WTC11 (cell line): ENCODE data around the gene POLR2M. TPM values are rescaled to one million over a fixed set of nuclear protein-coding genes. Genes with fewer than 3 reads are reported as not detected.

Experiments
- ATAC-seq: fragments of 200-7000 bp; cut with Tn5 transposase; 2 replicates; pipeline ENCODE4 v1.10.0; 2021; ENCODE audit warnings: mild to moderate bottlenecking, moderate library complexity
- CTCF ChIA-PET: fragments of 300-600 bp; sonication (Branson Sonifier 250); formaldehyde crosslinking; loops from one replicate; lab custom pipeline; 2021; ENCODE audit warnings: antibody characterized with exemption; lab: Charles Lee
- POLR2A ChIA-PET: fragments of 350-600 bp; sonication (Branson Sonifier 250); formaldehyde crosslinking; loops from one replicate; lab custom pipeline; 2021; ENCODE audit warnings: antibody characterized with exemption; lab: Charles Lee
- DNase-seq: peaks from one replicate; pipeline ENCODE4 v3.0.0; 2021; ENCODE audit warnings: low spot score
- H3K27ac Mint-ChIP-seq: 2 replicates; pipeline ENCODE4 v1.8.0; 2021; ENCODE audit warnings: mixed read lengths
- H3K27me3 Mint-ChIP-seq: 2 replicates; pipeline ENCODE4 v1.8.0; 2021; ENCODE audit warnings: low read depth, mild to moderate bottlenecking, moderate library complexity, mixed read lengths
- H3K36me3 Mint-ChIP-seq: 2 replicates; pipeline ENCODE4 v1.8.0; 2021; ENCODE audit warnings: mixed read lengths
- H3K4me1 Mint-ChIP-seq: 2 replicates; pipeline ENCODE4 v1.8.0; 2022; ENCODE audit warnings: mixed read lengths
- H3K4me3 Mint-ChIP-seq: 2 replicates; pipeline ENCODE4 v1.8.0; 2021; ENCODE audit warnings: mild to moderate bottlenecking, moderate library complexity, mixed read lengths
- H3K9me3 Mint-ChIP-seq: 2 replicates; pipeline ENCODE4 v1.8.0; 2021; ENCODE audit warnings: mixed read lengths
- CDX4 ChIP-seq: fragments of 250-450 bp; sonication (Bioruptor Pico); IDR thresholded peaks from 2 replicates; pipeline ENCODE4 v1.9.0; 2021; ENCODE audit warnings: moderate library complexity, mild to moderate bottlenecking, inconsistent platforms, borderline replicate concordance
- CREB1 ChIP-seq: sonication (generic); formaldehyde crosslinking; IDR thresholded peaks from 2 replicates; pipeline ENCODE4 v1.8.0; 2023; ENCODE audit warnings: mild to moderate bottlenecking, missing genetic modification reagents
- EMX1 ChIP-seq: fragments of 250-450 bp; sonication (Bioruptor Pico); IDR thresholded peaks from 2 replicates; pipeline ENCODE4 v1.8.0; 2021; ENCODE audit warnings: mild to moderate bottlenecking
- FOXJ3 ChIP-seq: sonication (generic); formaldehyde crosslinking; IDR thresholded peaks from 2 replicates; pipeline ENCODE4 v1.9.0; 2021; ENCODE audit warnings: missing genetic modification reagents, mild to moderate bottlenecking, borderline replicate concordance
- GABPB1 ChIP-seq: sonication (generic); formaldehyde crosslinking; IDR thresholded peaks from 2 replicates; pipeline ENCODE4 v1.8.1; 2023; ENCODE audit warnings: mild to moderate bottlenecking, missing genetic modification reagents
- GRHL2 ChIP-seq: fragments of 250-450 bp; sonication (Bioruptor Pico); IDR thresholded peaks from 2 replicates; pipeline ENCODE4 v1.8.0; 2022; ENCODE audit warnings: mild to moderate bottlenecking, moderate library complexity; ENCODE audit not compliant: insufficient replicate concordance, severe bottlenecking
- IRF2 ChIP-seq: sonication (generic); formaldehyde crosslinking; IDR thresholded peaks from 2 replicates; pipeline ENCODE4 v1.8.0; 2022; ENCODE audit warnings: low read depth, missing genetic modification reagents, borderline replicate concordance
- MYBL2 ChIP-seq: sonication (generic); formaldehyde crosslinking; IDR thresholded peaks from 2 replicates; pipeline ENCODE4 v1.8.1; 2023; ENCODE audit warnings: mild to moderate bottlenecking, moderate library complexity, missing genetic modification reagents
- NFATC4 ChIP-seq: fragments of 250-450 bp; sonication (Bioruptor Pico); IDR thresholded peaks from 2 replicates; pipeline ENCODE4 v1.9.0; 2021; ENCODE audit warnings: mild to moderate bottlenecking
- NFE2L1 ChIP-seq: sonication (generic); formaldehyde crosslinking; IDR thresholded peaks from 2 replicates; pipeline ENCODE4 v1.8.1; 2023; ENCODE audit warnings: missing genetic modification reagents
- NR1H2 ChIP-seq: sonication (generic); formaldehyde crosslinking; IDR thresholded peaks from 2 replicates; pipeline ENCODE4 v1.9.0; 2021; ENCODE audit warnings: mild to moderate bottlenecking, moderate library complexity, missing genetic modification reagents
- OVOL2 ChIP-seq: fragments of 250-450 bp; sonication (Bioruptor Pico); IDR thresholded peaks from 2 replicates; pipeline ENCODE4 v1.9.0; 2021; ENCODE audit warnings: mild to moderate bottlenecking, borderline replicate concordance
- USF1 ChIP-seq: sonication (generic); formaldehyde crosslinking; IDR thresholded peaks from 2 replicates; pipeline ENCODE4 v1.8.0; 2022; ENCODE audit warnings: mild to moderate bottlenecking, missing genetic modification reagents
- USF2 ChIP-seq: sonication (generic); formaldehyde crosslinking; IDR thresholded peaks from 2 replicates; pipeline ENCODE4 v1.8.1; 2023; ENCODE audit warnings: mild to moderate bottlenecking, missing genetic modification reagents, moderate library complexity
- ZNF121 ChIP-seq: sonication (generic); formaldehyde crosslinking; IDR thresholded peaks from 2 replicates; pipeline ENCODE4 v1.8.0; 2023; ENCODE audit warnings: missing genetic modification reagents
- ZNF138 ChIP-seq: sonication (generic); formaldehyde crosslinking; conservative IDR thresholded peaks from 2 replicates; pipeline ENCODE4 v1.8.1; 2022; ENCODE audit warnings: mild to moderate bottlenecking, moderate library complexity, missing genetic modification reagents
- ZNF219 ChIP-seq: sonication (generic); formaldehyde crosslinking; IDR thresholded peaks from 2 replicates; pipeline ENCODE4 v1.8.0; 2023; ENCODE audit warnings: missing genetic modification reagents, mild to moderate bottlenecking, borderline replicate concordance
- ZNF532 ChIP-seq: fragments of 250-450 bp; sonication (Bioruptor Pico); IDR thresholded peaks from 2 replicates; pipeline ENCODE4 v1.9.0; 2021; ENCODE audit warnings: mild to moderate bottlenecking, borderline replicate concordance
- total RNA-seq: library from RNA; stranded (reverse); gene quantifications from 3 replicates; pipeline ENCODE4 v1.2.3, GENCODE V29; 2021
- TF ChIP-seq, protein P1 (sequence below): sonication (generic); formaldehyde crosslinking; IDR thresholded peaks from 2 replicates; pipeline ENCODE4 v1.8.0; 2022; ENCODE audit warnings: missing genetic modification reagents
- TF ChIP-seq, protein P2 (sequence below): sonication (generic); formaldehyde crosslinking; IDR thresholded peaks from 2 replicates; pipeline ENCODE4 v1.8.0; 2022; ENCODE audit warnings: mild to moderate bottlenecking, missing genetic modification reagents
- TF ChIP-seq, protein P3 (sequence below): sonication (generic); formaldehyde crosslinking; IDR thresholded peaks from 2 replicates; pipeline ENCODE4 v1.8.1; 2022; ENCODE audit warnings: low read depth, mild to moderate bottlenecking, moderate library complexity, missing genetic modification reagents, borderline replicate concordance

POLR2M gene
- total RNA-seq, 1 experiment from 2014 or later, result 84.4 TPM

- POLR2A ChIA-PET, result no interaction called here
- H3K4me1 Mint-ChIP-seq, result peaks cover 21% of the 10 kb centered on the region
- CTCF ChIA-PET, result interaction anchor here (1.0 to 5.6 kb wide), 2 partner anchors 16 to 336 kb away, joined by 3 to 72 read pairs; no protein-coding TSS in a partner anchor
- H3K27ac Mint-ChIP-seq, result no peak overlapping the region
- H3K27me3 Mint-ChIP-seq, result no peaks in the 10 kb centered on the region
- DNase-seq, result no peak
- peaks cover 6% of the 10 kb centered on the region for H3K9me3 Mint-ChIP-seq
- H3K36me3 Mint-ChIP-seq, result peaks cover 3% of the 10 kb centered on the region; the same call in 1 of the 2 replicates
- TF ChIP-seq NFE2L1 (CRISPR knock-in tag), result no peak
- TF ChIP-seq, protein P1, sequence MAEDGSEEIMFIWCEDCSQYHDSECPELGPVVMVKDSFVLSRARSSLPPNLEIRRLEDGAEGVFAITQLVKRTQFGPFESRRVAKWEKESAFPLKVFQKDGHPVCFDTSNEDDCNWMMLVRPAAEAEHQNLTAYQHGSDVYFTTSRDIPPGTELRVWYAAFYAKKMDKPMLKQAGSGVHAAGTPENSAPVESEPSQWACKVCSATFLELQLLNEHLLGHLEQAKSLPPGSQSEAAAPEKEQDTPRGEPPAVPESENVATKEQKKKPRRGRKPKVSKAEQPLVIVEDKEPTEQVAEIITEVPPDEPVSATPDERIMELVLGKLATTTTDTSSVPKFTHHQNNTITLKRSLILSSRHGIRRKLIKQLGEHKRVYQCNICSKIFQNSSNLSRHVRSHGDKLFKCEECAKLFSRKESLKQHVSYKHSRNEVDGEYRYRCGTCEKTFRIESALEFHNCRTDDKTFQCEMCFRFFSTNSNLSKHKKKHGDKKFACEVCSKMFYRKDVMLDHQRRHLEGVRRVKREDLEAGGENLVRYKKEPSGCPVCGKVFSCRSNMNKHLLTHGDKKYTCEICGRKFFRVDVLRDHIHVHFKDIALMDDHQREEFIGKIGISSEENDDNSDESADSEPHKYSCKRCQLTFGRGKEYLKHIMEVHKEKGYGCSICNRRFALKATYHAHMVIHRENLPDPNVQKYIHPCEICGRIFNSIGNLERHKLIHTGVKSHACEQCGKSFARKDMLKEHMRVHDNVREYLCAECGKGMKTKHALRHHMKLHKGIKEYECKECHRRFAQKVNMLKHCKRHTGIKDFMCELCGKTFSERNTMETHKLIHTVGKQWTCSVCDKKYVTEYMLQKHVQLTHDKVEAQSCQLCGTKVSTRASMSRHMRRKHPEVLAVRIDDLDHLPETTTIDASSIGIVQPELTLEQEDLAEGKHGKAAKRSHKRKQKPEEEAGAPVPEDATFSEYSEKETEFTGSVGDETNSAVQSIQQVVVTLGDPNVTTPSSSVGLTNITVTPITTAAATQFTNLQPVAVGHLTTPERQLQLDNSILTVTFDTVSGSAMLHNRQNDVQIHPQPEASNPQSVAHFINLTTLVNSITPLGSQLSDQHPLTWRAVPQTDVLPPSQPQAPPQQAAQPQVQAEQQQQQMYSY (CRISPR knock-in tag), result no peak
- TF ChIP-seq, protein P2, sequence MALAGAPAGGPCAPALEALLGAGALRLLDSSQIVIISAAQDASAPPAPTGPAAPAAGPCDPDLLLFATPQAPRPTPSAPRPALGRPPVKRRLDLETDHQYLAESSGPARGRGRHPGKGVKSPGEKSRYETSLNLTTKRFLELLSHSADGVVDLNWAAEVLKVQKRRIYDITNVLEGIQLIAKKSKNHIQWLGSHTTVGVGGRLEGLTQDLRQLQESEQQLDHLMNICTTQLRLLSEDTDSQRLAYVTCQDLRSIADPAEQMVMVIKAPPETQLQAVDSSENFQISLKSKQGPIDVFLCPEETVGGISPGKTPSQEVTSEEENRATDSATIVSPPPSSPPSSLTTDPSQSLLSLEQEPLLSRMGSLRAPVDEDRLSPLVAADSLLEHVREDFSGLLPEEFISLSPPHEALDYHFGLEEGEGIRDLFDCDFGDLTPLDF (CRISPR knock-in tag), result no peak
- TF ChIP-seq GABPB1 (CRISPR knock-in tag), result no peak
- no peak for TF ChIP-seq GRHL2 (CRISPR knock-in tag)
- TF ChIP-seq ZNF121 (CRISPR knock-in tag), result no peak
- TF ChIP-seq ZNF138 (CRISPR knock-in tag), result no peak
- no peak for TF ChIP-seq EMX1 (CRISPR knock-in tag)
- no peak for TF ChIP-seq USF2 (CRISPR knock-in tag)
- TF ChIP-seq CDX4, result no peak
- TF ChIP-seq, protein P3, sequence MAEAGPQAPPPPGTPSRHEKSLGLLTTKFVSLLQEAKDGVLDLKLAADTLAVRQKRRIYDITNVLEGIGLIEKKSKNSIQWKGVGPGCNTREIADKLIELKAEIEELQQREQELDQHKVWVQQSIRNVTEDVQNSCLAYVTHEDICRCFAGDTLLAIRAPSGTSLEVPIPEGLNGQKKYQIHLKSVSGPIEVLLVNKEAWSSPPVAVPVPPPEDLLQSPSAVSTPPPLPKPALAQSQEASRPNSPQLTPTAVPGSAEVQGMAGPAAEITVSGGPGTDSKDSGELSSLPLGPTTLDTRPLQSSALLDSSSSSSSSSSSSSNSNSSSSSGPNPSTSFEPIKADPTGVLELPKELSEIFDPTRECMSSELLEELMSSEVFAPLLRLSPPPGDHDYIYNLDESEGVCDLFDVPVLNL (CRISPR knock-in tag), result no peak
- no peak for TF ChIP-seq MYBL2
- TF ChIP-seq ZNF219 (CRISPR knock-in tag), result no peak
- no peak for TF ChIP-seq FOXJ3 (CRISPR knock-in tag)
- TF ChIP-seq IRF2 (CRISPR knock-in tag), result no peak
- no peak for TF ChIP-seq CREB1 (CRISPR knock-in tag)
- no peak for TF ChIP-seq OVOL2
- no peak overlapping the region for H3K4me3 Mint-ChIP-seq
- ATAC-seq, result no peak
Measured at GRCh38 chr15:57735431-57735830, 28.9 kb downstream of the POLR2M start.

DNA sequence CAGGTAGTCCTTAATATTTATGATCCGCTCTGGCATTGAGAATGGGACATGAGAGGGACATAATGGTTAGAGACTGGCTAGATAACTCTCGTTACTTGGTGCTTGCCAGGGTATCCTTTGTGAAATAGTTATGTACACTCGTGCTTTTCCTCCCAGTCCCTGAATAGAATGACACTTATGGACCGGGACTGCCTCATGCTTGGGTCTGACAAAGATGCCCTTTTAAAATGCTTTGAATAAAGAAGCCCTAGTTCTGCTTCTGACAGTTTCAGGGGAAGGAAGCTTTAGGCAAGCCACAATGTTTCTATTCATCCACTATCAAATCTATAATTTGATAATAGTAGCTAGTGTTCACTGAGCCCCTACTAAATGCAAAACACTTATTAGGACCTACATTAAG is 29.4 kb downstream of the POLR2M start:
- Mint-ChIP-seq H3K36me3 (peaks cover 3% of the 10 kb centered on the region; the same call in 1 of the 2 replicates), H3K9me3 (peaks cover 6% of the 10 kb centered on the region), H3K4me1 (peaks cover 21% of the 10 kb centered on the region), H3K27ac (no peak overlapping the region), H3K4me3 (no peak overlapping the region), H3K27me3 (no peaks in the 10 kb centered on the region)
- ATAC-seq (no peak), DNase-seq (no peak)
- CTCF ChIA-PET, result interaction anchor here (1.0 to 5.6 kb wide), 3 partner anchors 11 to 335 kb away, joined by 3 to 72 read pairs (median 3); no protein-coding TSS in a partner anchor
- TF ChIP-seq NFATC4 (CRISPR knock-in tag) (no peak), NR1H2 (CRISPR knock-in tag) (no peak), USF1 (CRISPR knock-in tag) (no peak), ZNF219 (CRISPR knock-in tag) (no peak), ZNF532 (no peak)
- POLR2A ChIA-PET, result no interaction called here
